Heart right ventricle (tissue), 16 donors: Measurements from ENCODE around the gene GNLY. TPM values are rescaled to one million over a fixed set of nuclear protein-coding genes. Genes with fewer than 3 reads are reported as not detected.

Experiments
- ATAC-seq, 8 donors: fragments of 200-7000 bp; cut with Tn5 transposase; one replicate each; pipeline ENCODE4 v1.9.1; 2020; ENCODE audit warnings: mild to moderate bottlenecking in 8 of 8, moderate library complexity in 8 of 8, moderate number of reproducible peaks in 1 of 8
- DNase-seq, 2 donors: peaks; one replicate each; pipeline ENCODE4 v3.0.0-alpha.2; 2020
- H3K27ac ChIP-seq, 10 donors: fragments of 200-600 bp; sonication (generic) in 2 of 10; one replicate each; pipeline versions ENCODE4 v1.5.0 to v1.8.0; 2020 to 2022; ENCODE audit warnings: mild to moderate bottlenecking in 3 of 10
- H3K27me3 ChIP-seq, 7 donors: fragments of 200-600 bp; one replicate each; pipeline ENCODE4 v1.8.0; 2021 to 2022; ENCODE audit warnings: mild to moderate bottlenecking in 2 of 7
- H3K36me3 ChIP-seq, 9 donors: fragments of 200-600 bp; sonication (generic) in 1 of 9; one replicate each; pipeline versions ENCODE4 v1.5.0 to v1.8.0; 2020 to 2022; ENCODE audit warnings: mild to moderate bottlenecking in 2 of 9
- H3K4me1 ChIP-seq, 9 donors: fragments of 200-600 bp; sonication (generic) in 1 of 9; one replicate each; pipeline versions ENCODE4 v1.5.0 to v1.8.0; 2020 to 2022; ENCODE audit warnings: mild to moderate bottlenecking in 4 of 9
- H3K4me3 ChIP-seq, 10 donors: fragments of 200-600 bp; sonication (generic) in 2 of 10; one replicate each; pipeline versions ENCODE4 v1.5.0 to v1.8.0; 2020 to 2022; ENCODE audit warnings: mild to moderate bottlenecking in 7 of 10, moderate library complexity in 2 of 10
- H3K9me3 ChIP-seq, 11 donors: fragments of 200-600 bp in 10 of 11; sonication (generic) in 2 of 11; one replicate each; pipeline versions ENCODE4 v1.5.0 to v1.8.0; 2013 to 2022; ENCODE audit warnings: mild to moderate bottlenecking in 2 of 11, control low read depth in 1 of 11, moderate library complexity in 1 of 11
- CTCF ChIP-seq, 9 donors: fragments of 200-600 bp; sonication (generic) in 2 of 9; IDR thresholded peaks; one replicate each; pipeline versions ENCODE4 v1.5.0 to v1.8.0; 2021 to 2022; ENCODE audit warnings: antibody characterized with exemption in 9 of 9, mild to moderate bottlenecking in 5 of 9, moderate library complexity in 1 of 9
- WGBS, 2 donors: extraction: QIAGEN DNeasy Blood & Tissue Kit; methylation state at CpG; one replicate each; pipeline ENCODE4 v1.1.7; 2013; ENCODE audit warnings: inconsistent platforms in 1 of 2; 5-methylcytosine and 5-hydroxymethylcytosine counted together
- intact Hi-C, 10 donors: fragments of 100-400 bp; cut with DNase I; formaldehyde crosslinking; loops; one replicate each; pipeline versions ENCODE4 v1.11.1 to v1.14.2; 2022
- polyA plus RNA-seq, 2 donors: library from polyadenylated mRNA; stranded (reverse); fragments of 200-250 nt; gene quantifications; one replicate each; pipeline ENCODE4 v1.2.3, GENCODE V29; 2013
- total RNA-seq, 10 donors: library from RNA; stranded (reverse); fragmentation: NEBNext Ultra II Directional in 3 of 10; extraction: Animal tissue kit (Norgen Biotek cat#: 25700) in 3 of 10; gene quantifications; one replicate each; pipeline versions ENCODE4 v1.2.1 to v1.2.4, GENCODE V29; 2021 to 2023
- donor health status: Arrhythmogenic right ventricular cardiomyopathy.
- donor health status: ischemic (EF 13 %, LVEDD 7.1; RV severe dilation, severe dysfunction).
- donor health status: healthy with polysubstance abuse.
- donor health status: DM: no; HTN: yes; CAD: no.
- donor health status: DM: no; HTN: no; CAD: no.
- donor health status: ischemic (EF 25% LVEDD 6.9; RV normal size, moderate dysfunction).
- donor health status: ischemic (EF 25% LVEDD 5.7; RV mildly dilated, moderate dysfunction).
- donor health status: healthy.
- donor health status: DM: yes; HTN: yes; CAD: no.
- donor health status: Ischemic cardiomyopathy.
- donor health status: ischemic (EF 35%, LVEDD 5.7; RV mildly dilated, moderate dysfunction).
- donor health status: nonischemic (EF 11% LVEDD 7.7; RV severe dilation, severe dysfunction).
- donor health status: DM: yes; HTN: yes; CAD: no.
- donor health status: PGD.
- donor health status: ischemic (EF 29% LVEDD 5.4; RV normal size, mild dysfunction).
- donor health status: nonischemic (EF 23%, LVEDD 6.1; RV moderate dilation, normal function).

GNLY gene
- total and polyA plus RNA-seq, 12 donors: 0.17 to 43.2 (median 1.2) TPM

- no peaks in the 10 kb centered on the region for H3K27me3 ChIP-seq
- intact Hi-C loops: loop anchor here in 1 of 10 donors (10.0 kb wide), 1 partner anchor 331 kb away; no protein-coding TSS in a partner anchor
- H3K4me3 ChIP-seq: no peak overlapping the region
- H3K4me1 ChIP-seq: peaks cover 44 to 87% (median 68%) of the 10 kb centered on the region in 9 donors
- TF ChIP-seq CTCF (IDR thresholded peaks at IDR 0.05): no peak
- H3K36me3 ChIP-seq: no peaks in the 10 kb centered on the region
- H3K27ac ChIP-seq: peak overlapping the region in 8 of 10 donors; percentile 33 to 98 (median 72)
- 29 to 52% methylated on average over 4 of the region's 4 CpGs for WGBS, 2 donors
- DNase-seq (no peak), ATAC-seq (no peak)
- H3K9me3 ChIP-seq: peaks cover 0 to 5% (median 0%) of the 10 kb centered on the region in 11 donors
Measured at GRCh38 chr2:85744055-85744454, 49.9 kb downstream of the GNLY start.

GRCh38 chr2:85744741-85745601 lies 50.8 kb downstream of the GNLY start:
- Histone ChIP-seq H3K9me3 (peaks cover 0 to 3% (median 0%) of the 10 kb centered on the region in 11 donors), H3K27me3 (no peaks in the 10 kb centered on the region), H3K27ac (peak overlapping the region; percentile 36 to 98 (median 64)), H3K4me1 (peaks cover 49 to 92% (median 74%) of the 10 kb centered on the region in 9 donors), H3K4me3 (peak overlapping the region in 1 of 10 donors; percentile 17), H3K36me3 (no peaks in the 10 kb centered on the region)
- intact Hi-C loops: loop anchor here in 1 of 10 donors (10.0 kb wide), 1 partner anchor 330 kb away; no protein-coding TSS in a partner anchor
- WGBS, 2 donors: 37 to 43% methylated on average over 10 of the region's 10 CpGs
- DNase-seq: no peak
- ATAC-seq: peak in 5 of 8 donors; percentile 4 to 28 (median 13)
- peak in 1 of 9 donors; percentile 14 for TF ChIP-seq CTCF (IDR thresholded peaks at IDR 0.05)

GRCh38 chr2:85745619-85746018 lies 51.5 kb downstream of the GNLY start:
- no peaks in the 10 kb centered on the region for H3K9me3 ChIP-seq
- no peak for TF ChIP-seq CTCF (IDR thresholded peaks at IDR 0.05)
- no peaks in the 10 kb centered on the region for H3K36me3 ChIP-seq
- peak overlapping the region in 9 of 10 donors; percentile 36 to 98 (median 66) for H3K27ac ChIP-seq
- H3K27me3 ChIP-seq: peaks cover 0 to 1% (median 0%) of the 10 kb centered on the region in 7 donors
- DNase-seq (no peak), ATAC-seq (no peak)
- no peak overlapping the region for H3K4me3 ChIP-seq
- intact Hi-C loops: loop anchor here in 1 of 10 donors (10.0 kb wide), 1 partner anchor 329 kb away; no protein-coding TSS in a partner anchor
- WGBS, 2 donors: 50 to 57% methylated on average over 8 of the region's 8 CpGs
- H3K4me1 ChIP-seq: peaks cover 49 to 93% (median 80%) of the 10 kb centered on the region in 9 donors

GRCh38 chr2:85746321-85747004 lies 52.3 kb downstream of the GNLY start:
- Histone ChIP-seq H3K4me3 (no peak overlapping the region), H3K4me1 (peaks cover 42 to 93% (median 80%) of the 10 kb centered on the region in 9 donors), H3K9me3 (no peaks in the 10 kb centered on the region), H3K27me3 (peaks cover 0 to 10% (median 0%) of the 10 kb centered on the region in 7 donors), H3K27ac (peak overlapping the region in 2 of 10 donors; percentile 79 to 91), H3K36me3 (no peaks in the 10 kb centered on the region)
- TF ChIP-seq CTCF (IDR thresholded peaks at IDR 0.05): no peak
- intact Hi-C loops: loop anchor here in 1 of 10 donors (10.0 kb wide), 1 partner anchor 328 kb away; no protein-coding TSS in a partner anchor
- ATAC-seq (no peak), DNase-seq (no peak)
- WGBS, 2 donors: 82 to 83% methylated on average over 8 of the region's 8 CpGs
